Endodermal cell (in vitro differentiated cells): ENCODE results near the gene CDH13. TPM values are rescaled to one million over a fixed set of nuclear protein-coding genes. Genes with fewer than 3 reads are reported as not detected.

Source experiments
- DNase-seq: peaks from one replicate; pipeline ENCODE4 v3.0.0-alpha.2; 2017
- H3K27ac ChIP-seq: 2 replicates; pipeline ENCODE4 v1.5.1; 2013; ENCODE audit warnings: mild to moderate bottlenecking, low read depth, low read length, moderate library complexity
- H3K27me3 ChIP-seq: 2 replicates; pipeline ENCODE4 v1.6.1; 2013; ENCODE audit warnings: mild to moderate bottlenecking, low read length, moderate library complexity; ENCODE audit not compliant: insufficient read depth, control insufficient read depth, poor library complexity, severe bottlenecking
- H3K36me3 ChIP-seq: 2 replicates; pipeline ENCODE4 v1.7.0; 2013; ENCODE audit warnings: mild to moderate bottlenecking, low read length, moderate library complexity; ENCODE audit not compliant: control insufficient read depth, insufficient read depth
- H3K4me1 ChIP-seq: one replicate; pipeline ENCODE4 v1.7.0; 2013; ENCODE audit warnings: low read length; ENCODE audit not compliant: control insufficient read depth, insufficient read depth
- H3K4me3 ChIP-seq: 2 replicates; pipeline ENCODE4 v1.5.1; 2013; ENCODE audit warnings: mild to moderate bottlenecking, low read length, moderate library complexity
- H3K9ac ChIP-seq: 2 replicates; pipeline ENCODE4 v1.6.1; 2013; ENCODE audit warnings: mild to moderate bottlenecking, low read length, moderate library complexity; ENCODE audit not compliant: poor library complexity, severe bottlenecking; ENCODE audit errors: extremely low read depth
- H3K9me3 ChIP-seq: 2 replicates; pipeline ENCODE4 v1.6.1; 2013; ENCODE audit warnings: mild to moderate bottlenecking, low read length, moderate library complexity; ENCODE audit not compliant: control insufficient read depth
- H3K27ac Mint-ChIP-seq: 2 replicates; pipeline ENCODE4 v1.8.0; 2020; ENCODE audit warnings: mixed read lengths
- H3K27me3 Mint-ChIP-seq: 2 replicates; pipeline ENCODE4 v1.8.0; 2021; ENCODE audit warnings: mild to moderate bottlenecking, mixed read lengths; ENCODE audit not compliant: insufficient read depth
- H3K36me3 Mint-ChIP-seq: 2 replicates; pipeline ENCODE4 v1.8.0; 2020; ENCODE audit warnings: low read depth, mixed read lengths
- H3K4me1 Mint-ChIP-seq: 2 replicates; pipeline ENCODE4 v1.8.0; 2020; ENCODE audit warnings: mixed read lengths
- H3K4me3 Mint-ChIP-seq: 2 replicates; pipeline ENCODE4 v1.8.0; 2020; ENCODE audit warnings: mild to moderate bottlenecking, moderate library complexity, mixed read lengths
- H3K9me3 Mint-ChIP-seq: 2 replicates; pipeline ENCODE4 v1.8.0; 2020; ENCODE audit warnings: mild to moderate bottlenecking, mixed read lengths
- CTCF ChIP-seq: fragments of 200-600 bp; sonication (generic); conservative IDR thresholded peaks from 2 replicates; pipeline ENCODE4 v1.5.0; 2021; ENCODE audit warnings: antibody characterized with exemption, mild to moderate bottlenecking
- WGBS, 2 experiments: methylation state at CpG; one replicate each; pipeline versions ENCODE4 v1.1.5 to v1.1.7; 2013; ENCODE audit warnings: missing lambda C conversion rate in 2 of 2, mixed read lengths in 1 of 2; ENCODE audit not compliant: insufficient coverage in 1 of 2, insufficient read length in 1 of 2; 5-methylcytosine and 5-hydroxymethylcytosine counted together
- microRNA-seq: library from miRNA; unstranded; fragments of <30 nt; microRNA quantifications from one replicate; pipeline ENCODE4 v1.2.0, GENCODE V29; 2020; ENCODE audit warnings: borderline microRNAs expressed
- total RNA-seq, 2 donors: library from RNA; stranded (reverse); fragmentation: NEBNext Ultra II Directional in 1 of 2; extraction: Animal tissue kit (Norgen Biotek cat#: 25700) in 1 of 2; gene quantifications; 2 replicates in 1 of 2; 3 replicates in 1 of 2; pipeline ENCODE4 v1.2.1, GENCODE V29; 2021

Gene CDH13
- total RNA-seq, 2 donors from 2014 or later: 0.86 to 1.8 TPM

- Histone ChIP-seq H3K9me3 (no peaks in the 10 kb centered on the region), H3K4me3 (no peak overlapping the region), H3K27me3 (no peaks in the 10 kb centered on the region), H3K36me3 (no peaks in the 10 kb centered on the region), H3K9ac (no peak overlapping the region), H3K4me1 (peaks cover 4% of the 10 kb centered on the region), H3K27ac (no peak overlapping the region)
- no peaks in the 10 kb centered on the region for H3K27me3 Mint-ChIP-seq
- peak; percentile 38 for DNase-seq
- 88% methylated on average over 1 to 6 of the region's 6 CpGs for WGBS, 2 experiments
- TF ChIP-seq CTCF: no peak
- no peaks in the 10 kb centered on the region for H3K36me3 Mint-ChIP-seq
- H3K4me3 Mint-ChIP-seq: no peak overlapping the region
- H3K9me3 Mint-ChIP-seq: no peaks in the 10 kb centered on the region
- peaks cover 42% of the 10 kb centered on the region for H3K4me1 Mint-ChIP-seq
- peak overlapping the region; percentile 4 for H3K27ac Mint-ChIP-seq
Observed at GRCh38 chr16:83849421-83849820, 1222.7 kb downstream of the CDH13 start.

Small RNAs within 50 kb of the gene (microRNA-seq; reads per million reads assigned to microRNA genes)
- gene MIR3182: not detected
- gene MIR8058: not detected
